ENCODE data around the gene SLC13A3. TPM values are rescaled to one million over a fixed set of nuclear protein-coding genes. Genes with fewer than 3 reads are reported as not detected.

The SLC13A3 gene
- total RNA-seq, 1 experiment from 2014 or later, result 17.5 TPM

DNA sequence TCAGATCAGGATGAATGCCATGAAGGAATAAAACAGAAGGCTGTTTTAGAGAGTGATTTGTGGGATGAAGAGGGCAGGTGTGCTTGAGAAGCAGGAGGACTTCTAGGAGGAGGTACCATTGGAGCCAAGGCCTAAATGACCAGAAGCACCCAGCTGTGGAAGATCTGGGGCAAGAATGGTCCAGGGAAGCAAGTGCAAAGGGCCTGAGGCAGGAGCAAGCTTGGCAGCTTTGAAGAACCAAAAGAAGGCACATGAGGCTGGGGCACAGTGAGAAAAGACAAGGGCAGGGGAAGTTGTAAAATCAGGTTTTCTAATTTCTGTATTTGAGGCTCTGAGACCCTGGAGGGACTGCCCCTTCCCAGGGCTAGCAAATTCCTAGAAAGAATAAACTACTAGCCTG is 9.8 kb downstream of the SLC13A3 start:
- Histone ChIP-seq H2BK20ac (ENCODE audit: low read depth, low read length, poor library complexity, severe bottlenecking) (no peak overlapping the region), H3K18ac (ENCODE audit: insufficient read length, low read depth, low read length) (no peak overlapping the region), H3K79me1 (ENCODE audit: insufficient read depth, low read depth, low read length, poor library complexity, severe bottlenecking) (no peaks in the 10 kb centered on the region), H4K8ac (replicated peaks; ENCODE audit: insufficient read length, low read depth, low read length) (no peak overlapping the region), H3K14ac (ENCODE audit: insufficient read depth, low read length) (no peak overlapping the region), H4K91ac (ENCODE audit: insufficient read length, low read depth, low read length) (no peak overlapping the region), H3T11ph (ENCODE audit: low read length) (no peak overlapping the region), H2BK15ac (ENCODE audit: low read depth, low read length) (no peak overlapping the region), H3K4me1 (ENCODE audit: insufficient read depth, low read length) (no peaks in the 10 kb centered on the region), H2AK5ac (ENCODE audit: insufficient read length, low read length) (no peak overlapping the region), H3K9ac (ENCODE audit: extremely low read depth, insufficient read length, low read length) (no peak overlapping the region), H4K20me1 (ENCODE audit: control insufficient read depth, insufficient read depth, insufficient read length) (peaks cover 3% of the 10 kb centered on the region), H3K27ac (ENCODE audit: insufficient read length, low read depth, low read length) (no peak overlapping the region), H4K5ac (ENCODE audit: insufficient read length, low read depth, low read length) (no peak overlapping the region), H3K79me2 (ENCODE audit: insufficient read depth, low read length) (no peaks in the 10 kb centered on the region), H3K4me2 (ENCODE audit: insufficient read depth, insufficient read length, low read length) (no peak overlapping the region), H2BK12ac (ENCODE audit: insufficient read length, low read depth, low read length) (no peak overlapping the region), H3K4ac (ENCODE audit: low read depth, low read length) (no peak overlapping the region), H3K23ac (ENCODE audit: insufficient read length, low read depth, low read length) (no peak overlapping the region), H2BK120ac (ENCODE audit: low read depth, low read length, poor library complexity, severe bottlenecking) (no peak overlapping the region), H2AFZ (ENCODE audit: low read length) (no peak overlapping the region), H3K27me3 (ENCODE audit: insufficient read depth, low read length) (no peaks in the 10 kb centered on the region), H2BK5ac (ENCODE audit: insufficient read length, low read length) (no peak overlapping the region), H3K56ac (ENCODE audit: insufficient read length, low read depth, low read length) (no peak overlapping the region), H3K9me3 (ENCODE audit: control insufficient read depth, low read depth, low read length) (no peaks in the 10 kb centered on the region), H3K23me2 (ENCODE audit: insufficient read length, low read depth, low read length, poor library complexity, severe bottlenecking) (no peaks in the 10 kb centered on the region)
- Mint-ChIP-seq H3K4me1 (peaks cover 32 to 37% of the 10 kb centered on the region in 2 experiments), H3K27ac (no peak overlapping the region; a peak in 1 of 7 replicates), H3K36me3 (ENCODE audit: insufficient read depth in 1 of 3, low read depth in 3 of 3) (peaks cover 0 to 14% (median 0%) of the 10 kb centered on the region in 3 experiments; a peak in 2 of 7 replicates), H3K9me3 (no peaks in the 10 kb centered on the region; a peak in 1 of 5 replicates), H3K4me3 (no peak overlapping the region; a peak in 1 of 5 replicates), H3K27me3 (ENCODE audit: low read depth) (no peaks in the 10 kb centered on the region)
- TF ChIP-seq, protein P1, sequence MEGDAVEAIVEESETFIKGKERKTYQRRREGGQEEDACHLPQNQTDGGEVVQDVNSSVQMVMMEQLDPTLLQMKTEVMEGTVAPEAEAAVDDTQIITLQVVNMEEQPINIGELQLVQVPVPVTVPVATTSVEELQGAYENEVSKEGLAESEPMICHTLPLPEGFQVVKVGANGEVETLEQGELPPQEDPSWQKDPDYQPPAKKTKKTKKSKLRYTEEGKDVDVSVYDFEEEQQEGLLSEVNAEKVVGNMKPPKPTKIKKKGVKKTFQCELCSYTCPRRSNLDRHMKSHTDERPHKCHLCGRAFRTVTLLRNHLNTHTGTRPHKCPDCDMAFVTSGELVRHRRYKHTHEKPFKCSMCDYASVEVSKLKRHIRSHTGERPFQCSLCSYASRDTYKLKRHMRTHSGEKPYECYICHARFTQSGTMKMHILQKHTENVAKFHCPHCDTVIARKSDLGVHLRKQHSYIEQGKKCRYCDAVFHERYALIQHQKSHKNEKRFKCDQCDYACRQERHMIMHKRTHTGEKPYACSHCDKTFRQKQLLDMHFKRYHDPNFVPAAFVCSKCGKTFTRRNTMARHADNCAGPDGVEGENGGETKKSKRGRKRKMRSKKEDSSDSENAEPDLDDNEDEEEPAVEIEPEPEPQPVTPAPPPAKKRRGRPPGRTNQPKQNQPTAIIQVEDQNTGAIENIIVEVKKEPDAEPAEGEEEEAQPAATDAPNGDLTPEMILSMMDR (conservative IDR thresholded peaks at IDR 0.05), result no peak
- no peak for DNase-seq

Measured in H9 (cell line).